NCI-H460 (cell line): ENCODE results near the gene MSANTD1. TPM values are rescaled to one million over a fixed set of nuclear protein-coding genes. Genes with fewer than 3 reads are reported as not detected.

Source experiments
- DNase-seq: peaks from one replicate; pipeline ENCODE4 v3.0.0-alpha.2; 2016; ENCODE audit warnings: low read depth; ENCODE audit errors: extremely low read depth
- total RNA-seq: library from RNA; depleted of rRNA; stranded (reverse); fragments of >200 nt; shearing (Covaris generic); gene quantifications from 2 replicates; pipeline ENCODE4 v1.2.3, GENCODE V29; 2014

Gene MSANTD1
- total RNA-seq, 1 experiment from 2014 or later = 0.32 TPM

DNA sequence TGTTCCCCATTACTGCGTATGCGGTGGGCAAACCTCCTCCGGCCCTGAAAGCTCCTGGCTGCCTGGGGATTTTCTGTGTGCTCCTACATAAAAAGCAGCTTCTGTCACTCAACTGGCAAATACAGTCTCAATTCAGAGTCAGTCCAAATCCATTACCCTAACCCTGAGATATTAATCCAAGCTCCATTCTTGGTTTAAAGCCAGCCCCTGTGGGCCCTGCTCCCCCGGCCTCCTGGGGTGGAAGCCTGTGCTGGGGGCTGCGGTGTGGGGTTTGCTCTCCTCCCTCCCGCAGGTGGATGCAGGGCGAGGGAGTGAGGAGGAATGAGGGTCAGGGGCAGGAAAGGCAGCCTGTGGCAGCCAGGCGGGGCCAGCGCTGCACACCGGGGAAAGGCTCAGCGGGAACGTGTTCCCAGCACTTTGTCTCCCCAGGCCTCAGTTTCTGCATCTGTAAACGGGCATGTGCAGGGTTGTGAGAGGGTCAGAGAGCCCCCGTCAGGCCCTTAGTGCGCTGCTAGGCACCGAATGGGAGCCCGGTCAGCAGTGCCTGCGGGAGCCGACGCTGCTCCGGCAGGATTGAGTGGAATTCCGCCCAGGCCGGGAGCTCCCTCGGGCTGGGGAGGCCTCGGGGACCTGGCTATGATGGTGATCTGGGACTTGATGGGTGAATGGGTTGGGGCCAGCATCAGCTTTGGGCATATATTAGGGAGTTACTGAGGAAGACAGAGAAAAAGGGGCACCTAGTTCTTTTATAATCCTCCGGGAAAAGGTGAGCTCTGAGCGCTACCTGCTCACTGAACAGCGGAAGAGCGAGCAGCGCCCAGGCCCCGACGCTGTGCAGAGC, 37.6 kb downstream of the MSANTD1 start:
- no peak for DNase-seq

DNA sequence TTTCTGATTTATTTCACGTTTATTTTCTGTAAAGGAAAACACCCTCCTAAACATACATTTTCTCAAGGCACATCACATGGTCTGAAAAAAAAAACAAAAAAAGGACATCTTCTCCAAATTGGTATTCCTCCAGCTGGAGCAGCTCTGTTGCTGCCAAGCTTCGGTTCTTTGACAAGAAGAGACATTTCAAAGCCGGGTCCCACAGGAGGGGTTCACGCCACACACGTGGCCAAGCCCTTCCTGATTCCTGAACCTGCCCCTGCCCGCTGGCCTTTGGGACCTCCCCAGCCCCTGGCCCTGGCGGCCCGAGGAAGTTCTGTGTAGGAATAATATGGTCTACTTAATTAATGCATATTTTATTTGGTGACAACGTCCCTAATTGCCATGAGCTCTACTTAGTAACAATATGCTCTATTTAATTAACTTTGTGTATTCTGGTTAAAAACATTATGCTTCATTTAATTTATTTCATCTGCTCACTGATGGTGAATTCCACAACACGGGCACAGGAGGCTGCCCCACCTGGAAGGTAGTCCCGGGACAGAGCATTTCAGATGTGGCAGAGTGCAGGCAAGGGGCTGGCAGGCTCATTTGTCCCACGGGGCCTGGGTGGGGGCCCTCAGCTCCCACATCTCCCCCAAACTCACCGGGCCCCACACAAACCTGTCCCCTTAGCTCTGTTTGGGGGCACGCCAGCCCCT, 38.5 kb downstream of the MSANTD1 start:
- no peak for DNase-seq

DNA sequence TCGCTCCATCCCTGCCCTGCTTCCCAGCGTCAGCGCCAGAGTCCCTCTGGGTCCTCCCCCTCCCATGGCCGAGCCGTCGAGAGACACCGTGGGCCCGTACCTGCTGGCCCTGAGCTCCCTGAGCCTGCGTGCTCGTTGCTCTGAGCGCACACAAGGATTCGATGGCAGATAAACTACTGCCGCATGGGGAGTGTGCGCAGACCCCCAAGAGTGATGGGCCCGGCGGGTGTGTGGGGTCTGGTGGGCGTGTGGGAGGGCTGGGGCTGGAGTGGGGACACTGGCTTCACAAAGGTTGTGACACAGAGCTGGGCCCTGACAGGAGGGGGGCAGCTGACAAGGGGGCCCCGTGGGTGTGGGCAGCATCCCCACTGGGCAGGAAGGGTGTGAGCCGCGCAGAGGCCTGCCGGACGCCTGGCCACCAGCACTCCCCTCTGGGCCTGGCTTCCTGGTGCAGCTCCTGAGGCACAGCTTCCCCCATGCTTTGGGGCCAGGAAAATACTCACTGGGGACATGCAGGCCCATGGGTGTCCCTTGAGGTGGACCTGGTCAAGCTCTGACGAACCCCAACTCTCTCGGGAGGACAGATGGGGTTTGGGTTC, 39.1 kb downstream of the MSANTD1 start:
- no peak for DNase-seq

DNA sequence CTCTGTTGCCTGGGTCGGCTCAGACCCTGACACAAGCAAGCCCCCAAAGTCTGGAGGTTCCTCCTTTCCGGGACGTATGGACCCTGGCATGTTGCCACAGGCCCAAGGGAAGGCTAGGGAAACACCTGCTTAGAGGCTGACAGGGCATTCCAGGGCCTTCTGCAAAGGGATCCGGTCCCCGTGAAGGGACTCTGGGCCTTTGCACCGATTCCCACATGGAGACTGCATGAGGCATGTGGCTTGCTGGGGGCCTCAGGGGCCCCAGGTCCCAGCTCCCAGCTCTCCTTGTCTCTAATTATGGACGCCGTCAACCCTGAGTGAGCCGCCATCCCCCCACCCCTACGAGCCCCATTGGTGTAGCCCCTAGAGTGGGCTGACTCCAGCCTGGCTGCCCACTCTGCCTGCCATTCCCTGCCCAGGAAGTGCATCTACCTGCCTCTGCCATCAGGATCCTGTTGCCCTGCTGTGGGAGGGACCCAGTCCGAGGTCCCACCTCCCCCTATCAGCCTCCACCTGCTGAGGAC, 39.7 kb downstream of the MSANTD1 start:
- DNase-seq = no peak

DNA sequence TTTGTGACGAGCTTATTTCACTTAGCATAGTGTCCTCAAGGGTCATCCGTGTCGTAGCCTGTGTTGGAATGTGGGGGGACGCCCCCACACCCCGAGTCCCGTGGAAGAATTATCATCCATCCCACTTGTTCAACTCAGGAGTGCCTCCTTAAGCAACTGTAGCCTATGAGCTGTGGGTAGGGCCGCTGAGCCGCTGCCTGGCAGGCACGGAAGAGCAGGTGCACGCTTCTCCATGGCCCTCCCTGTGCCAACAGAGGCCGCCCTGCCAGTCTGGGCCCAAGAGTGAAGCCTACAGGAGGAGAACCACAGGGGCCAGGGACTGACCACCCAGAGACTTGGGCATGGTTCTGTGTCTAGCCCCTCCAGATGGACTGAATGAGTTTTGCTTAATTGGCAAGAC, 41.5 kb downstream of the MSANTD1 start:
- no peak for DNase-seq

DNA sequence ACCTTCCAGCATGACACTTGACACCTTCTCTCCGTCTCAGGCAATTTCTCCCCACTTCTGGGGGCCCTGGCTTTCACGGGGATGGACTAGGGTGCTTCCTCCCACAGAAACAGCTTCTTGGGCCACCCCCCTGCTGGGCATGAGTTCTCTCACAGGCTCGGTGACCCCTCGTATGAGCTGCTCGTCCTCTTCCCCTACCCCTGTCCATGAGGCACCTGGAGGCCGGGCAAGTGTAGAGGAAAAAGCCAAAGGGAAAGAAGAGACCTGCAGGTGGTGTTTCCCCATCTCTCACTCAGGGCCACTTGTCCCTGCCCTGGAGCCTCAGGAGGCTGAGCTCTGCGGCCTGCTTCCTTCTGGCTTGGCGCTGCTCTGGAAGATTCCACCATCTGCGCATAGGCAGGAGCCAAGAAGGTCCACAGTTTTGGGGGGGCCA, 41.9 kb downstream of the MSANTD1 start:
- no peak for DNase-seq

DNA sequence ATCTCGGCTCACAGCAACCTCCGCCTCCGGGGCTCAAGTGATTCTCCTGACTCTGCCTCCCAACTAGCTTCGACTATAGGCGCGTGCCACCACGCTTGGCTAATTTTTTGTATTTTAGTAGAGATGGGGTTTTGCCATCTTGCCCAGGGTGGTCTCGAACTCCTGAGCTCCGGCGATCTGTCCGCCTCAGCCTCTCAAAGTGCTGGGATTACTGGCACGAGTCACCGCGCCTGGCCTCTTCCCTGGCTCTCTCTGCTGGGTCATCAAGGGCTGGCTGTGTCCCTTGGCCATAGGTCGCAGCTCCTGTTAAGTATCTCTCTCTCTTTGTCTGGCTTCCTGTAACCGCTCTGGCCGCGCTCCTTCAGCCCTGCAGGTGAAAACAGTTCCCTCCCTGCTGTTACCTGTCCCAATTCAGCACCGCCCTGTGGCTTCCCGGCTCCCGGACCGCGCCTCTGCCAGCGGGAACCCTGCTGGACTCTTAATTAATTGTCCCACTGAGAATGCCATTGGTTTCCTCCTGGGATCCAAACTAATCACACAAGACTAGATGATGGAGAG, 42.5 kb downstream of the MSANTD1 start:
- no peak for DNase-seq

DNA sequence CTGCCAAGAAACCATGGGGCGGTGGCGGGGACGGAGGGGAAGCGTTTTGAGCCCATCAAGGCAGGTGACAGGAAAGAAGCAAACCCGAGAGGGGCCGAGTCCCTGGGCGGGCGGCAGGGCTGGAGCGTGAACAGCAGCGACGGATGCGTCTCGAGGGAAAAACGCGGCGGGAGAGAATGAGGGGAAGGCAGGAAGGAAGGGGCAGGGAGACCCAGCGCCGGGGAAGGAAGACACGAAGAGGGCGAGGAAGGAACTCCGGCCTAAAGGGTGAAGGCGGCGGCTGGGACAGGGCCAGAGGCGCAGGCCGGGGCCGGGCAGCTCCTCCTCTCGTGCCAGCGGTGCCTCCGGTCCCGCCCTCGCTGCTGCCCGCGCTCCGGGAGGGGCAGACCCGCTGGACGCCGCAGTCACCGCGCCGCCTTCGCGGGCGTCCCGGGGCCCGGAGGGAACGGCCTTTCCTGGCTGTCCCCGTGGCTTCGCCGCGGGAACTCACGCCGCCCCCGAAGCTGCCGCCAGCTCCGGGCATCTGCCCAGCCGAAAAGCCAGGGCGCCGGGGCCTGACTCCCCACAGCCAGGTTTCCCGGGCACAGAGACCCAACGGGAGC, 43.1 kb downstream of the MSANTD1 start:
- DNase-seq = no peak

DNA sequence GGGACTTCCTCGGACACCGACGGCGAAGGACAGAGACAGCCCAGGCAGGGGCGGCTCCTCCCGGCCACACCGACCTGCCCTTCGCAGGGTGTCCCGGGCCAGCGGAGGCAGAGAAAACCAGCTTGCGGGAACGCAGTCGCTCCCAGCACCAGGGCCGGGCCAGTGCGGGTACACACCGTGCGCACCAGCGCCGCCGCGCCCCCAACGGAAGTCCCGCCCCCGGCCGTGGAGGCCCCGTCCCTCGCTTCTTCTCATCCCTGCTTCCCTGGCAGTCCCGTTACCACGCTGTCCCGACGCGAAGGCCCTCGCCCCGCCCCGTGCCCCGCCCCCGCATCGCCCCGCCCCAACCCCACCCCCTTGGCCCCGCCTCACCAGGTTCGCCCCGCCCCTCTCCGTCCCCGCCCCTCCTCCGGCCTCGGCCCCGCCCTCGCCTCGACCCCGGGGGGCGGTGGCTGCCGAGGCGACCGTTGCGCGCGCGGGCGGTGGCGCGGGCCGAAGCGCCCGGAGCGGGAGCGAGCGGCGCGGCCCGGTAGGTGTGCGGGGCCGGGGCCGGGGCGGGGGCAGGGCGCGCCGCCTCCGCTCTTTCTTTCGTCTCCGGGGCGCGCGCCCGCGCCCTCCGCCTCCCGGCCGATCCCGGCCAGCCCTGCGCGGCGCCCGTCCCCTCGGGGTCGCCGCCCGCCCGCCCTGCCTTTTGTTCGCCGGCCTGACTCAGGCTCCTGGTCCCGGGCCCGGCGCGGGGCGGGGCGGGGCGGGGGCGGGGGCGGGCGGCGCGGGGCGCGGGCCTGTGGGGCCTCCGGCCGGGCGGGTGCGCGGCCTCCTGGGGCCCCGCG, 43.8 kb downstream of the MSANTD1 start, which contains the start of gene RGS12:
RGS12 (plus strand) TSS at position 451 of the 830 bp plus-strand sequence. CDS start 23,150 bp downstream, outside the sequence.
- DNase-seq = peak; percentile 88

DNA sequence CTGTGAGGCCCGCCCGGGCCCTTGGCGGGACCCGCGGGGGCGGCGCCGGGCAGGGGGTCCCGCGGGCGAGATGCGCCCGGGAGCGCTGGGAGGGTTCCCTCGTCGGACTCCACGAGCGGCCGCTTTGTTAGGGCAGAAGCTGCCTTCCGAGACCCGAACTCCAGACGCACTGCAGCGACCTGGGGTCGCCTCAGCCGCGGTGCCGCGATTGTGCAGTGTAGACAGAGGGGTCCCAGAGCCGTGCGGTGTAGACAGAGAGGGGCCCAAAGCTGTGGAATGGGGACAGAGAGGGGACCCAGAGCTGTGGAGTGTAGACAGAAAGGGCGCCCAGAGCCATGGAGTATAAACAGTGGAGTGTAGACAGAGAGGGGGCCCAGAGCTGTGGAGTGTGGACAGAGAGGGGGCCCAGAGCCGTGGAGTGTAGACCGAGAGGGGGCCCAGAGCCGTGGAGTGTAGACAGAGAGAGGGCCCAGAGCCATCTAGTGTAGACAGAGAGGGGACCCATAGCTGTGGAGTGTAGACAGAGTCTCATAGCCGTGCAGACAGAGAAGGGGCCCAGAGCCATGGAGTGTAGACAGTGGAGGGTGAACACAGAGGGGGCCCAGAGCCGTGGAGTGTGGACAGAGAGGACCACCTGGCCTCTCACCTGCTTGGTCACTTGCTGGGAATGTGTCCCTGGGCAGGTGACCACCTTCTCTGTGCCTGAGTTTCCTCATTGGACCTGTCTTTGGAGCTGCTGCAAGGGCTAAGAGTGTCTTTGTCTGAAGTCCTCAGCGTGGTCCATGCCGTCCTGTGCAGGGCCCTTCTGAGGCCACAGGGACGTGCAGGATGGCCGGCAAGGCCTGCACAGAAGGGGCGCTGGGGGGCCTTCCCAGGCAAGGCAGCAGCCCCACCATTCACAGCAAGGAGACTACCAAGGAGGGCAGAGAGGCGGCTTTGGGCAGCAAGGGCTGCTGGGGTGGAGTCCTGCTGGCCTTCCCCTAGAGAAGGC, 44.7 kb downstream of the MSANTD1 start:
- no peak for DNase-seq

DNA sequence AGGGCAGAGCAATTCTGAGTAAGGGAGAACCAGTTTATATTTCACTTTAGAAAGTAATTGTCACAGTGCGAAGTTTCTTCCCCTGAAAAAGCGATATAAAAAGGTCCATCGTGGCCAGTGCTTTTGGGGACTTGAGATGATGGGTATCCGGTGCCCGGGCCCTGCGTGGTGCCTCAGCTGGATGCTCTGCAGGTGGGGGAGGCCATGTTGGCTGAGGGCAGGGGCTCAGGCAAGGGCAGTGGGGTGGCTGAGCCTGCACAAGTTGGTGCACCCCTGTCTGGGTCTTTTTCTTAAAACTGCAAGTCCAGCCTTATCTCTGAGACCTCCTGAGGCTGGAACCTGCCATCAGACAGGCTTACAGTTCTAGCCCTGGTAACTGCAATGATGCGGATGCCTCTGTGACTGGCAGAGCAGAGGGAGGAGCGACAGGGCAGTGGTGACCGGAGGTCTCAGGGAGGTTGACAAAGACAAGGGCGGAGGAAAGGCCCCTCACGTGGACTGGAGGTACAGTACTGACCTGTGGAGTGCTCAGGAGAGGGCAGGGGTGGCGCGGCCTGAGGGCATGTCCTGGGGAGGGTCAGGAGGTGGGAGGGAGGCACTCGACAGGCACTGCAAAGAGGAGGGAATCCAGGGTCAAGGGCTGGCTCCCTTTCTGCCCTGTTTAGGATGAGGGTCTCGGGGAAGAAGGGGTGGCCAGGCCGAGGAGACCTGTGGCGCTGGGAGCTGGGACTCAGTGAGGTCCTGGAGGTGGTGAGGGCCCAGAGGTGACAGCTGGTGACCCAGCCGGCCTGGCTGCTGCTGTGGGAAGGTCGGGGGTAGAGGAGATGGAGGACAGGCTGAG, 45.7 kb downstream of the MSANTD1 start:
- no peak for DNase-seq

DNA sequence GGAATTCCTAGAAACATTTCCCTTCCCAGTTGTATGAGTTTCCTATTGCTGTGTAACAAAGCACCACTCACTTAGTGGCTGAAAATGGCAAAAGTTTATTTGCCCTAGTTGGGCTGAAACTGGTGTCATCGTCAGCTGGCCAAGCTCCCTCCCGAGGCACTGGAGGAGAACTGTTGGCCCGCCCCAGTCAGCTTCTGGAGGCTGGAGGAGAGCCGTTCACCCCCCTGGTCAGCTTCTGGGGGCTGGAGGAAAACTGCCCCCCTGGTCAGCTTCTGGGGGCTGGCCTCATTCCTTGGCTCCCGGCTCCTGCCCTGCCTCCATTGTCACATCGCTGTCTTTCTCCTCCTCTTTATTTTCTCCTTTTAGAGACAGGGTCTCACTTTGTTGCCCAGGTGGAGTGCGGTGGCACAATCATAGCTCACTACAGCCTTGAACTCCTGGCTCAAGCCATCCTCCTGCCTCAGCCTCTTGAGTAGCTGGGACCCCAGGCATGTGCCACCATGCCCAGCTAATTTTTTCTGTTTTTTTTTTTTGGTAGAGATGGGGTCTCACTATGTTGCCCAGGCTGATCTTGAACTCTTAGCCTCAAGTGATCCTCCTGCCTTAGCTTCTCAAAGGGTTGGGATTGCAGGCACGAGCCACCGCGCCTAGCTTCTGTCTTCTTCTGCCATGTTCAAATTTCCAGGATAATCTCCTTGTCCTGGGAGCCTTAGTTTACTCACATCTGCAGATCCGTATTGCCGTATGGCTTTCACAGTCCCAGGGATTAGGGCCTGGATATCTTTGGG, 47.1 kb downstream of the MSANTD1 start:
- no peak for DNase-seq

DNA sequence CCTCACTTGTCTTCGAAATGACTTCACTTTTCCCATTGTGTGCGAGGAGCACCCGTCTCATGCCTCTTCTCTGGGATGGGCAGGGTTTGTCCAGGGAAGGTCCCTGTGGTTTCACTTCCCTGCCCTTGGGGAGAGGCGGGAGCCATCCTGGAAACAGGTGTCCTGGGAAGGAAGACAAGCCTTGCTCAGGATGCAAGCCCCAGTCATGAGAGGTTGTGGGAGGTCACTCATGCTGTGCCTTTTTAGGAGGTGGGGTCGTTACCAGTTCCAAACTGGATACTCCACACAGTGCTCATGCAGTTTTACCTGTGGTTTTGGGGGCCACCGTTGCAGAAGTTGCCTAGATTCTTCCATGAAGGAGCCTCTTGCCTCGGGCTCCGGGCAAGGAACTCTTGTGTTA, 47.7 kb downstream of the MSANTD1 start:
- DNase-seq = no peak

DNA sequence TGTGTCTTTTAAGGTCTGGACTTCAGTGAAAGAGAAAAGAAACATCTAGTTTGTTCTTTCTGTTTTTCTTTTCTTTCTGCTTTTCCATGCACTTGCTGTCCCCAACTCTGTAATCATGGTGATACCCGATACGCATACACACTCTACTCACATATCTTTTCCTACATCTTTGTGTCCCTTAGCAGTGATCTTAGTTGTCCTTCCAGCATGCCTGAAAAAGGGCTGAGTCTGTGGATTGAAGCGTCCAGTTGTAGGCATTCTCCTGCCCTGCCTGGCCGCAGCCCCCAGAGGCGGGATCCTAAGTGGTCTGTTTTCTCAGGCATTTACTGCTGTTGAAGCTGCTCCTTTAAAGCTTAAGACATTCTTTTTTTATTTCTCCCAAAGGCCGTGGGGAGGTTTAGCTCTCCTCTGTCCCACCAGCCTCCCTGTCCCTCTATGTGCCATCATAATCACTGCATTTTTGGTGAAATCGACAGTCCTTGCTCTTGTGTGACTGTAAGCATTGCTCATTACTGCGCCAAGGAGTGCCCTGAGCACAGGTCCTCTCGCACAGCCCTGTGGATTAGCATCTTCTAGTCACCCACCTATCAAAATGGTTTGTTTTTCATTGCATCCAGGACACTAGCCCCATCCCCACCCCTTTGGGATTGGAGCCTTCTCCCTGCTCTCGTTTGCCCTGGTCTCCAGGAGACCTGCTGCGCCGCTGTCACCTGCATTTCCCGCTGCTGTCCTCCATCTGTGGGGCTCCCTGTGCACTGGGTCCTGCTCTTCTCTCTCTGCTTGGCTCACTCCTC, 48.3 kb downstream of the MSANTD1 start:
- DNase-seq = no peak

DNA sequence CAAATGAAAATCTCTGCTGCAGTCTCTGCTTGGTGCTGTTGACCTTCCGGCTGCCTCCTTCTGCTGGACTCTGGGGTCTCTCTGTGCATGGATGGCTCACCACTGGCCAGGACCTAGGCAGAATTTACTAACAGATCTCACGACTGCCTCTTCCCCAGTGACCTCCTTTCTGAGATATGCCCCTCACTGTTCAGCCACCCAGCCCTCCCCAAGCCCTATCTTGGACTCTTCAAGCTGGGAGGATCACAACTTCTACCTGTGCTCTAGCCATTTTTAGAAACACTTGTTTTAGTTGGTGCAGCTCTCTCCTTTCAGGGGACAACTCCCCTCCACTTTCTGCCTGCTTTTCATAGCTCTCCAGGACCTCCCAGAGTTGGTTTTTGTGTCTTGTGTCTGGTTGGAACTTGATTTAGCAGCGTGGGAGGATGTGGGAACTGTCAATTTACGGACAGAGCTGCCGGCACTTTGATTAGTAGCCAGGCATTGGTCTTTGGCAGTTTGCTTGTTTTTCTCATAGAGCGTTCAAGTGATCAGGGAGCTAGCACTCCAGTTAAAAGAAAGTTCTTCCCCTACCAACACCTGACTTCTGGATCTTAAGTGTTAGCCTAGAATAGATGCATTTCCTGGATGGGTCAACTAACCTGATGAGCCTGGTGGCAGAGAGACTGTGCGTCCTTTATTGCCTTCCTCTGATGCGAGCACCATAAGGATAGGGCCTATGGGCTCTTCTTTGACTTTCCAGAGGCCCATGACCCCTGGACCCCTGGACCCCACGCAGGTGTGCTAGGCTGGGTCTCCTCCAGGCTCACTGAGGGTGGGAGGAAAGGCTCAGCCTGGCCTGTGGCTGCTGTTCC, 50.4 kb downstream of the MSANTD1 start:
- no peak for DNase-seq
